ENCODE measurements around the gene PRR15. TPM values are rescaled to one million over a fixed set of nuclear protein-coding genes. Genes with fewer than 3 reads are reported as not detected.
A peak's percentile ranks its signal among the peaks of the same experiment; 100 is the strongest.

PRR15 gene
- total and polyA plus RNA-seq, 2 of the 8 experiments (the other 6 are each of a cell fraction or from before 2014, with no cell fraction given): 4.9 to 7.9 TPM

GRCh38 chr7:29567174-29567573 lies 3.5 kb downstream of the PRR15 start:
- DNase-seq (ENCODE audit: low read depth in 1 of 2, low spot score in 2 of 2): no peak
- Histone ChIP-seq H2AFZ (ENCODE audit: low read length) (no peak overlapping the region), H3K9me3 (ENCODE audit: insufficient read depth in 2 of 2, low read depth in 1 of 2, low read length in 1 of 2) (no peaks in the 10 kb centered on the region), H3K4me1 (replicated peaks in 1 of 4; ENCODE audit: control insufficient read depth in 3 of 4, insufficient read depth in 4 of 4, low read length in 3 of 4) (peaks cover 3 to 22% (median 11%) of the 10 kb centered on the region in 4 experiments), H3K14ac (ENCODE audit: insufficient read length) (no peak overlapping the region), H4K5ac (ENCODE audit: insufficient read length, low read depth, low read length) (no peak overlapping the region), H2BK5ac (ENCODE audit: low read depth, low read length) (no peak overlapping the region), H4K20me1 (replicated peaks in 1 of 2; ENCODE audit: control insufficient read depth in 1 of 2, insufficient read depth in 2 of 2, low read length in 2 of 2) (no peaks in the 10 kb centered on the region), H3K4me2 (ENCODE audit: insufficient read depth in 1 of 2, low read depth in 2 of 2, low read length in 2 of 2) (peak overlapping the region in 1 of 2 experiments; percentile 92; a peak in 2 of 4 replicates), H2BK120ac (replicated peaks; ENCODE audit: low read depth, low read length) (no peak overlapping the region), H4K8ac (ENCODE audit: extremely low read depth, insufficient read depth, low read length) (no peak overlapping the region), H3K56ac (replicated peaks; ENCODE audit: insufficient read length, low read depth, low read length) (no peak overlapping the region), H3K18ac (ENCODE audit: extremely low read depth, low read length) (no peak overlapping the region), H2BK15ac (ENCODE audit: low read length) (no peak overlapping the region), H3K79me2 (ENCODE audit: control insufficient read depth in 1 of 2, insufficient read depth in 2 of 2, low read length in 2 of 2) (no peaks in the 10 kb centered on the region), H2AK5ac (ENCODE audit: low read depth, low read length) (no peak overlapping the region), H3K9ac (replicated peaks in 1 of 4; ENCODE audit: extremely low read depth in 1 of 4, low read depth in 3 of 4, low read length in 3 of 4) (no peak overlapping the region), H3K4me3 (ENCODE audit: extremely low read depth in 1 of 4, insufficient read depth in 2 of 4, low read depth in 3 of 4, low read length in 4 of 4) (peak overlapping the region in 1 of 4 experiments; percentile 88; a peak in 1 of 8 replicates), H3K36me3 (ENCODE audit: control insufficient read depth in 2 of 4, insufficient read depth in 4 of 4, low read length in 3 of 4) (peaks cover 0 to 3% (median 0%) of the 10 kb centered on the region in 4 experiments; a peak in 1 of 8 replicates), H3K79me1 (ENCODE audit: low read depth, low read length) (no peaks in the 10 kb centered on the region), H3K4ac (replicated peaks; ENCODE audit: insufficient read length, low read depth, low read length) (no peak overlapping the region), H2BK20ac (ENCODE audit: low read length) (no peak overlapping the region), H3K27ac (ENCODE audit: low read depth, low read length) (no peak overlapping the region), H4K91ac (replicated peaks; ENCODE audit: insufficient read length, low read length) (no peak overlapping the region), H2BK12ac (ENCODE audit: low read depth, low read length) (no peak overlapping the region), H3K27me3 (replicated peaks in 1 of 4; ENCODE audit: control insufficient read depth in 3 of 4, extremely low read depth in 1 of 4, insufficient read depth in 3 of 4, low read length in 3 of 4) (peaks cover 0 to 23% (median 20%) of the 10 kb centered on the region in 4 experiments; a peak in 5 of 7 replicates), H3K23ac (ENCODE audit: insufficient read length) (no peak overlapping the region), H3K23me2 (ENCODE audit: low read depth, low read length) (peaks cover 22% of the 10 kb centered on the region)
- no peak for TF ChIP-seq JUND (IDR thresholded peaks at IDR 0.05; ENCODE audit: low read length)
- TF ChIP-seq HDAC2 (IDR thresholded peaks at IDR 0.05; ENCODE audit: borderline replicate concordance in 1 of 2, low read depth in 2 of 2, low read length in 2 of 2): no peak
- ChIA-PET CTCF (ENCODE audit: partially characterized antibody) (no interaction called here), POLR2A (ENCODE audit: partially characterized antibody) (interaction anchor here (0.6 kb wide), 1 partner anchor 235 kb away, joined by 3 read pairs; no protein-coding TSS in a partner anchor)
- 79% methylated on average over 2 of the region's 2 CpGs; no CpG with 5 or more reads in 1 of the 2 experiments for WGBS, 2 experiments (ENCODE audit: extremely low coverage in 1 of 2, insufficient coverage in 1 of 2, insufficient read length in 1 of 2, insufficient replicate concordance in 2 of 2, low coverage in 1 of 2, low lambda C conversion rate in 2 of 2, missing lambda C conversion rate in 1 of 2)
- no peak for FAIRE-seq

Data from H1 (cell line).